Posterior vena cava (tissue), 2 donors: Measurements from ENCODE around the gene ACSL5. TPM values are rescaled to one million over a fixed set of nuclear protein-coding genes. Genes with fewer than 3 reads are reported as not detected.
"Not testable (repeated sequence)": the region's sequence is repeated elsewhere in the genome, so short reads cannot be mapped to it uniquely, and the experiment has no call there.

Source experiments
- DNase-seq: peaks from one replicate; pipeline ENCODE4 v3.0.0-alpha.2; 2020; ENCODE audit warnings: low spot score
- intact Hi-C, 2 donors: fragments of 100-400 bp; cut with DNase I; formaldehyde crosslinking; loops; one replicate each; pipeline versions ENCODE4 v1.14.1 to v1.14.2; 2022 to 2023
- total RNA-seq, 2 donors: library from RNA; stranded (reverse); fragmentation: NEBNext Ultra II Directional; extraction: Animal tissue kit (Norgen Biotek cat#: 25700); gene quantifications; one replicate each; pipeline ENCODE4 v1.2.1, GENCODE V29; 2021
- donor health status: DM: yes; HTN: yes; CAD: no.
- donor health status: DM: yes; HTN: yes; CAD: no.

The ACSL5 gene
- total RNA-seq, 2 donors from 2014 or later, result 13.1 to 14.7 TPM

GRCh38 chr10:112446055-112446854 is 72.3 kb downstream of the ACSL5 start:
- peak; percentile 78 for DNase-seq
- intact Hi-C loops, result no loop called here

- intact Hi-C loops, result no loop called here
- DNase-seq, result peak; percentile 95
These were observed 73.1 kb downstream of the ACSL5 start, which contains the start of the genes VTI1A and ZDHHC6 for GRCh38 chr10:112446855-112447619. VTI1A (plus strand) TSS chr10:112447215; CDS start chr10:112447374, 159 bp downstream. ZDHHC6 (minus strand) TSS chr10:112446914; CDS start chr10:112445436, 1,478 bp downstream.

GRCh38 chr10:112447620-112447928 is 73.7 kb downstream of the ACSL5 start:
- intact Hi-C loops, result no loop called here
- DNase-seq, result no peak

GRCh38 chr10:112448888-112449287 is 75.0 kb downstream of the ACSL5 start:
- no peak for DNase-seq
- intact Hi-C loops, result no loop called here

- DNase-seq, result no peak
- intact Hi-C loops, result no loop called here
These were observed 81.2 kb downstream of the ACSL5 start for GRCh38 chr10:112454910-112455779.

- DNase-seq, result no peak
- intact Hi-C loops, result no loop called here
These were observed 82.6 kb downstream of the ACSL5 start for GRCh38 chr10:112456533-112456932.

GRCh38 chr10:112460366-112460765 is 86.5 kb downstream of the ACSL5 start:
- DNase-seq, result no peak
- intact Hi-C loops, result no loop called here

GRCh38 chr10:112461029-112461887 is 87.3 kb downstream of the ACSL5 start:
- intact Hi-C loops, result no loop called here
- no peak for DNase-seq

- DNase-seq, intact Hi-C loops: not testable (repeated sequence)
These were observed 90.2 kb downstream of the ACSL5 start for GRCh38 chr10:112464074-112464473.

GRCh38 chr10:112465299-112465883 is 91.5 kb downstream of the ACSL5 start:
- no peak for DNase-seq
- intact Hi-C loops, result no loop called here

GRCh38 chr10:112466802-112467201 is 92.9 kb downstream of the ACSL5 start:
- intact Hi-C loops, result no loop called here
- DNase-seq, result no peak

GRCh38 chr10:112467541-112468075 is 93.7 kb downstream of the ACSL5 start:
- no peak for DNase-seq
- intact Hi-C loops, result no loop called here

- intact Hi-C loops, result no loop called here
- no peak for DNase-seq
These were observed 98.1 kb downstream of the ACSL5 start for GRCh38 chr10:112471878-112472487.

GRCh38 chr10:112475575-112476218 is 101.8 kb downstream of the ACSL5 start:
- no peak for DNase-seq
- intact Hi-C loops, result no loop called here
